Measurements from ENCODE around the gene AP5S1. TPM values are rescaled to one million over a fixed set of nuclear protein-coding genes. Genes with fewer than 3 reads are reported as not detected.

AP5S1 gene
- total RNA-seq, 1 donor from 2014 or later, result 11.1 TPM

DNA sequence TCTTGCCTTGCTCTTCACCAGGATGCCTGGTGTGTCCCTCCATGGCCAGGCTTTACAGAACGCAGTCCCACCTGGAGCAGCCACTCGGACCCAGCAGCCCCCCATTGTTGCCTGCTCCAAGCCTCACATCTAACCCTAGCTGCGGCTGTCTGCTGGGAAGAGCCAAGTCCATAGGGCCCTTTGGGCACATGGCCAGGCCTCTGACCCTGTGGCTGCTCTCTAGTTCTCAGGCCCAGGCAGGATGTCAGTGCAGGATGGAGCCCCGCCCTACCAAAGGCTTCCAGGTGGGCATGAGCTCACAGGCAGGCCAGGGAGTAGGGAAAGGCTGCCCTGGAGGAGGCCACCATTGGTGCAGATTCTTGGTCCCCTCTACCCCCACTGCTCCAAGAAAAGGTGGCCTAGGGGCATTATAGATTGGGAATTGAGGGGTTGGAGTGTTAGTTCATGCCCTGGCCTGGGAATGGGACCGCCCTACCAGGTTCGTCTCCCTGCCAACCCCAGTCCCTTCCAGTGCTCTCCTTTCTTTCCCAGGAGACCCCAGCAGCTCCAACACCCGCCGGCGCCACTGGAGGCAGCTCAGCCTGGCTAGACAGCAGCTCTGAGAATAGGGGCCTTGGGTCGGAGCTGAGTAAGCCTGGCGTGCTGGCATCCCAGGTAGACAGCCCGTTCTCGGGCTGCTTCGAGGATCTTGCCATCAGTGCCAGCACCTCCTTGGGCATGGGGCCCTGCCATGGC lies 45.0 kb downstream of the AP5S1 start:
- TF ChIP-seq CTCF (IDR thresholded peaks at IDR 0.05), result no peak
- no peaks in the 10 kb centered on the region for H3K4me1 ChIP-seq
- H3K36me3 ChIP-seq, result peaks cover 96% of the 10 kb centered on the region
- no peaks in the 10 kb centered on the region for H3K27me3 ChIP-seq (ENCODE audit: low read depth)
- DNase-seq (no peak), ATAC-seq (no peak)
- no peak overlapping the region for H3K27ac ChIP-seq
- no peaks in the 10 kb centered on the region for H3K9me3 ChIP-seq
- H3K4me3 ChIP-seq, result no peak overlapping the region
- intact Hi-C loops (cut with DNase I), result no loop called here

DNA sequence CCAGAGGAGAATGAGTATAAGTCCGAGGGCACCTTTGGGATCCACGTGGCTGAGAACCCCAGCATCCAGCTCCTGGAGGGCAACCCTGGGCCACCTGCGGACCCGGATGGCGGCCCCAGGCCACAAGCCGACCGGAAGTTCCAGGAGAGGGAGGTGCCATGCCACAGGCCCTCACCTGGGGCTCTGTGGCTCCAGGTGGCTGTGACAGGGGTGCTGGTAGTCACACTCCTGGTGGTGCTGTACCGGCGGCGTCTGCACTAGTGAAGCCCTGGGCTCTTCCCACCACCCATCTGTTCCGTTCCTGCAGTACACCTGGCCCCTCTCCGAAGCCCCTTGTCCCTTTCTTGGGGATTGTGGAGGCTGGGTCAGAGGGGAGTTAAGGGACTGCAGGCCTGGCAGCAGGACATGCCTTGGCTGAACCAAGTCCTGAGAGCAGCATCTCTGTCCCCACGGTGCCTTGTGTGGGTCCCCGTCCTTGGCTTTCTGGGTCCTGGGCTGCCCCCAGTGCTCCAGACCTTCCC lies 45.6 kb downstream of the AP5S1 start:
- H3K9me3 ChIP-seq, result no peaks in the 10 kb centered on the region
- intact Hi-C loops (cut with DNase I), result no loop called here
- no peak for TF ChIP-seq CTCF (IDR thresholded peaks at IDR 0.05)
- ATAC-seq (no peak), DNase-seq (no peak)
- no peaks in the 10 kb centered on the region for H3K4me1 ChIP-seq
- H3K36me3 ChIP-seq, result peaks cover 93% of the 10 kb centered on the region
- H3K4me3 ChIP-seq, result no peak overlapping the region
- H3K27ac ChIP-seq, result no peak overlapping the region
- H3K27me3 ChIP-seq (ENCODE audit: low read depth), result no peaks in the 10 kb centered on the region

DNA sequence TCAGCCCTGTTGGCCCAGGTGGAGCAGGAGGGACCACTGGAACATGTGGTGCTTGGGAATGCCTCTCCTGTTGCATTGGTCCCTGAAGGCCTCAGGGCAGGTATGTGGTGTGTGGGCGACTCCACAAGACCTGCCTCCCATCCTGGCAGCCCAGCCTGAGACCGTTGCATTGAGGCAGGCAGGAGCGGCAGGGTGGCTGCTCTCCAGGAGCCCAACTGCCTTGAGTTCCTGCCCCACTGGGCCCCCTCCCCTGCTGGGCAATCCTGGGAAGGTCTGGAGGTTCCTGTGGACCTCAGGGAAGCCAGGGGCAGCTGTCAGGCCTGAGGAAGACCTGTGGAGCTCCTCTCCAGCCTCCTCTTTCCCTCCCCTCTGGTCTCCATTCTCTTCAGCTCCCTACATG lies 46.1 kb downstream of the AP5S1 start:
- Histone ChIP-seq H3K9me3 (no peaks in the 10 kb centered on the region), H3K36me3 (peaks cover 93% of the 10 kb centered on the region), H3K4me1 (no peaks in the 10 kb centered on the region), H3K27me3 (ENCODE audit: low read depth) (no peaks in the 10 kb centered on the region), H3K27ac (no peak overlapping the region), H3K4me3 (no peak overlapping the region)
- no peak for TF ChIP-seq CTCF (IDR thresholded peaks at IDR 0.05)
- intact Hi-C loops (cut with DNase I), result no loop called here
- DNase-seq, result no peak
- no peak for ATAC-seq

- TF ChIP-seq CTCF (IDR thresholded peaks at IDR 0.05), result no peak
- Histone ChIP-seq H3K27me3 (ENCODE audit: low read depth) (no peaks in the 10 kb centered on the region), H3K4me3 (no peak overlapping the region), H3K4me1 (no peaks in the 10 kb centered on the region), H3K36me3 (peaks cover 91% of the 10 kb centered on the region), H3K9me3 (no peaks in the 10 kb centered on the region), H3K27ac (no peak overlapping the region)
- DNase-seq, result no peak
- no peak for ATAC-seq
- intact Hi-C loops (cut with DNase I), result no loop called here
Observed at GRCh38 chr20:3867802-3868201, 47.5 kb downstream of the AP5S1 start.

DNA sequence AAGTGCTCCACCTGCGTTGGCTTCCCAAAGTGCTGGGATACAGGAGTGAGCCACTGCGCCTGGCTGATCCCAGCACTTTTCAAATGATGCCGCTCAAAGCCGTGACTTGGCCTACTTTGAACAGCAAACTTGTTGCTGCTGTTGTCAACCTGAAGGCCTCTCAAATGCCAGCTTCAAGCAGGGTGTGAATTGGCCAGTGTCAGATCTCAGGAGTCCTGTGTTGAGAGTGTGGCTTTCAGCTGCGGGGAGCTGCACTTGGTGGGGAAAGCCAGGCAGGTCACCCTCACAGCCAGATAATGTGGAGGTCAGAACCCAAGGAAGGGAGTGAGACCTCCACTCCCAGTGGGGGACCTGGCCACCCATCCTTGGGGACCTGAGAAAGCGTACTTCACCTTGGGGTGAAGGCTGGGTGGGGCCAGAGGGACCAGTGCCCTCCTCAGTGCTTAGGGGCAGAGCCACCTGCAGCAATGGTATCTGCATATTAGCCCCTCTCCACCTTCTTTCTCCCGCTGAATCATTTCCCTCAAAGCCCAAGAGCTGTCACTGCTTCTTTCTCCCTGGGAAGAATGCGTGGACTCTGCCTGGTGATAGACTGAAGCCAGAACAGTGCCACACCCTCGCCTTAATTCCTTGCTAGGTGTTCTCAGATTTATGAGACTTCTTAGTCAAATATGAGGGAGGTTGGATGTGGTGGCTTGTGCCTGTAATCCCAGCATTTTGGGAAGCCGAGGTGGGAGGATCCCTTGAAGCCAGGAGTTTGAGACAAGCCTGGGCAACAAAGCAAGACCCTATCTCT lies 49.7 kb downstream of the AP5S1 start:
- no peak for TF ChIP-seq CTCF (IDR thresholded peaks at IDR 0.05)
- peaks cover 90% of the 10 kb centered on the region for H3K36me3 ChIP-seq
- ATAC-seq, result no peak

More for the DNA sequence above, 49.7 kb downstream of the AP5S1 start:
- DNase-seq, result no peak
- intact Hi-C loops (cut with DNase I), result no loop called here
- Histone ChIP-seq H3K27me3 (ENCODE audit: low read depth) (no peaks in the 10 kb centered on the region), H3K9me3 (no peaks in the 10 kb centered on the region), H3K27ac (no peak overlapping the region), H3K4me3 (no peak overlapping the region), H3K4me1 (no peaks in the 10 kb centered on the region)

All from lower lobe of right lung (tissue), 2 donors.